HepG2 (cell line): ENCODE results near the gene IFI30. TPM values are rescaled to one million over a fixed set of nuclear protein-coding genes. Genes with fewer than 3 reads are reported as not detected.
A peak's percentile ranks its signal among the peaks of the same experiment; 100 is the strongest.

Experiments
- BATF2 ChIP-seq: sonication (generic); formaldehyde crosslinking; IDR thresholded peaks from 2 replicates; pipeline ENCODE4 v1.8.0; 2022; ENCODE audit warnings: mild to moderate bottlenecking, missing genetic modification reagents, moderate library complexity
- ELF1 ChIP-seq: sonication (generic); formaldehyde crosslinking; IDR thresholded peaks from 2 replicates; pipeline ENCODE4 v1.4.0; 2020; ENCODE audit warnings: missing genetic modification reagents
- ELK4 ChIP-seq: sonication (generic); formaldehyde crosslinking; IDR thresholded peaks from 2 replicates; pipeline ENCODE4 v1.9.0; 2021; ENCODE audit warnings: missing genetic modification reagents, borderline replicate concordance
- KAT7 ChIP-seq: IDR thresholded peaks from 2 replicates; pipeline ENCODE4 v1.6.1; 2018; ENCODE audit warnings: borderline replicate concordance, missing compliant biosample characterization
- MAZ ChIP-seq, 2 experiments: sonication (generic) in 1 of 2; formaldehyde crosslinking in 1 of 2; IDR thresholded peaks; 2 replicates each; pipeline versions ENCODE4 v1.5.0 to v1.6.1; 2012 to 2020; ENCODE audit warnings: low read depth in 2 of 2, mild to moderate bottlenecking in 2 of 2, borderline replicate concordance in 1 of 2, improper control_type of control experiment in 1 of 2, low read length in 1 of 2, missing genetic modification reagents in 1 of 2, moderate library complexity in 1 of 2
- MBD4 ChIP-seq: IDR thresholded peaks from 2 replicates; pipeline ENCODE4 v1.6.1; 2012; ENCODE audit warnings: low read length, inconsistent platforms, borderline replicate concordance
- MXD4 ChIP-seq: IDR thresholded peaks from 2 replicates; pipeline ENCODE4 v1.6.1; 2016; ENCODE audit warnings: mild to moderate bottlenecking, missing biosample characterization, missing genetic modification reagents
- MXI1 ChIP-seq: IDR thresholded peaks from 3 replicates; pipeline ENCODE4 v1.6.1; 2012; ENCODE audit warnings: low read depth, low read length, inconsistent platforms, borderline replicate concordance
- POLR2AphosphoS5 ChIP-seq: IDR thresholded peaks from 2 replicates; pipeline ENCODE4 v1.6.1; 2012; ENCODE audit warnings: low read depth, low read length
- RNF219 ChIP-seq: sonication (generic); formaldehyde crosslinking; IDR thresholded peaks from 2 replicates; pipeline ENCODE4 v1.5.0; 2020; ENCODE audit warnings: mild to moderate bottlenecking, missing genetic modification reagents
- SNRNP70 ChIP-seq: fragments of 200-400 bp; formaldehyde crosslinking; IDR thresholded peaks from 2 replicates; pipeline ENCODE4 v1.6.1; 2017; ENCODE audit warnings: mild to moderate bottlenecking, low read depth, low read length, moderate library complexity
- SYNCRIP ChIP-seq: fragments of 200-400 bp; formaldehyde crosslinking; IDR thresholded peaks from 2 replicates; pipeline ENCODE4 v1.6.1; 2018; ENCODE audit warnings: mild to moderate bottlenecking, low read depth, low read length; ENCODE audit not compliant: insufficient read depth
- ZFAT ChIP-seq: sonication (generic); formaldehyde crosslinking; conservative IDR thresholded peaks from 2 replicates; pipeline ENCODE4 v1.8.1; 2023; ENCODE audit warnings: missing genetic modification reagents, inconsistent platforms
- ZNF24 ChIP-seq: fragments of 450-650 bp; IDR thresholded peaks from 2 replicates; pipeline ENCODE4 v1.6.1; 2017; ENCODE audit warnings: antibody characterized with exemption, mild to moderate bottlenecking
- ZSCAN20 ChIP-seq: sonication (generic); formaldehyde crosslinking; IDR thresholded peaks from 2 replicates; pipeline ENCODE4 v1.4.0; 2020; ENCODE audit warnings: missing genetic modification reagents, mild to moderate bottlenecking, borderline replicate concordance
- polyA plus RNA-seq, 8 experiments: library from polyadenylated mRNA; depleted of rRNA in 3 of 8; stranded (reverse) in 7 of 8; unstranded in 1 of 8; fragments of >200 nt; fragmentation: Illumina TruSeq in 4 of 8; extraction: Trizol in 4 of 8; gene quantifications; 2 replicates each; pipeline versions ENCODE4 v1.2.1 to v1.2.3, GENCODE V29; 2011 to 2016; ENCODE audit warnings: low read depth in 4 of 8, missing spikeins in 1 of 8, mixed read lengths in 1 of 8; ENCODE audit not compliant: insufficient read depth in 1 of 8
- total RNA-seq, 5 experiments: library from RNA; depleted of rRNA; stranded (reverse); fragments of >200 nt; fragmentation: Illumina TruSeq; extraction: Trizol; gene quantifications; 2 replicates each; pipeline ENCODE4 v1.2.3, GENCODE V29; 2016; ENCODE audit warnings: low read depth in 1 of 5
- TF ChIP-seq, protein P1 (sequence below): sonication (generic); formaldehyde crosslinking; IDR thresholded peaks from 2 replicates; pipeline ENCODE4 v1.5.1; 2020; ENCODE audit warnings: mild to moderate bottlenecking, missing genetic modification reagents
- TF ChIP-seq, protein P2 (sequence below): sonication (generic); formaldehyde crosslinking; IDR thresholded peaks from 2 replicates; pipeline ENCODE4 v1.9.0; 2021; ENCODE audit warnings: missing genetic modification reagents, mild to moderate bottlenecking, borderline replicate concordance
- TF ChIP-seq, protein P3 (sequence below): IDR thresholded peaks from 2 replicates; pipeline ENCODE4 v1.6.1; 2012; ENCODE audit warnings: inconsistent platforms

IFI30 gene
- total and polyA plus RNA-seq, 2 of the 13 experiments (the other 11 are each of a cell fraction or from before 2014, with no cell fraction given), result 25.0 to 79.4 TPM

- TF ChIP-seq, protein P1, sequence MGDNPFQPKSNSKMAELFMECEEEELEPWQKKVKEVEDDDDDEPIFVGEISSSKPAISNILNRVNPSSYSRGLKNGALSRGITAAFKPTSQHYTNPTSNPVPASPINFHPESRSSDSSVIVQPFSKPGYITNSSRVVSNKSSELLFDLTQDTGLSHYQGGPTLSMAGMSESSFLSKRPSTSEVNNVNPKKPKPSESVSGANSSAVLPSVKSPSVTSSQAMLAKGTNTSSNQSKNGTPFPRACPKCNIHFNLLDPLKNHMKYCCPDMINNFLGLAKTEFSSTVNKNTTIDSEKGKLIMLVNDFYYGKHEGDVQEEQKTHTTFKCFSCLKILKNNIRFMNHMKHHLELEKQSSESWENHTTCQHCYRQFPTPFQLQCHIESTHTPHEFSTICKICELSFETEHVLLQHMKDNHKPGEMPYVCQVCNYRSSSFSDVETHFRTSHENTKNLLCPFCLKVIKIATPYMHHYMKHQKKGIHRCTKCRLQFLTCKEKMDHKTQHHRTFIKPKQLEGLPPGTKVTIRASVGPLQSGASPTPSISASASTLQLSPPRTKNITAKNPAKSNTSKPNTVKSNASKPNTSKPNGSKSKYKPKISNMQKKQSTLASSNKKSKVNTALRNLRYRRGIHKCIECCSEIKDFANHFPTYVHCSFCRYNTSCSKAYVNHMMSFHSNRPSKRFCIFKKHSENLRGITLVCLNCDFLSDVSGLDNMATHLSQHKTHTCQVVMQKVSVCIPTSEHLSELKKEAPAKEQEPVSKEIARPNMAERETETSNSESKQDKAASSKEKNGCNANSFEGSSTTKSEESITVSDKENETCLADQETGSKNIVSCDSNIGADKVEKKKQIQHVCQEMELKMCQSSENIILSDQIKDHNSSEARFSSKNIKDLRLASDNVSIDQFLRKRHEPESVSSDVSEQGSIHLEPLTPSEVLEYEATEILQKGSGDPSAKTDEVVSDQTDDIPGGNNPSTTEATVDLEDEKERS (CRISPR knock-in tag), result no peak
- TF ChIP-seq, protein P2, sequence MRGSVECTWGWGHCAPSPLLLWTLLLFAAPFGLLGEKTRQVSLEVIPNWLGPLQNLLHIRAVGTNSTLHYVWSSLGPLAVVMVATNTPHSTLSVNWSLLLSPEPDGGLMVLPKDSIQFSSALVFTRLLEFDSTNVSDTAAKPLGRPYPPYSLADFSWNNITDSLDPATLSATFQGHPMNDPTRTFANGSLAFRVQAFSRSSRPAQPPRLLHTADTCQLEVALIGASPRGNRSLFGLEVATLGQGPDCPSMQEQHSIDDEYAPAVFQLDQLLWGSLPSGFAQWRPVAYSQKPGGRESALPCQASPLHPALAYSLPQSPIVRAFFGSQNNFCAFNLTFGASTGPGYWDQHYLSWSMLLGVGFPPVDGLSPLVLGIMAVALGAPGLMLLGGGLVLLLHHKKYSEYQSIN (CRISPR knock-in tag), result no peak
- TF ChIP-seq MAZ (IDR thresholded peaks at IDR 0.05; ENCODE audit: borderline replicate concordance, low read depth, low read length), result 0 out of 2 replicates have a peak, but pooled peaks have one; percentile 49
- TF ChIP-seq MAZ (CRISPR knock-in tag; IDR thresholded peaks at IDR 0.05; ENCODE audit: low read depth), result no peak
- no peak for TF ChIP-seq SNRNP70
- TF ChIP-seq RNF219, result no peak
- TF ChIP-seq MXD4 (CRISPR knock-in tag), result no peak
- no peak for TF ChIP-seq ZSCAN20 (CRISPR knock-in tag)
- TF ChIP-seq POLR2AphosphoS5, result no peak
- TF ChIP-seq ZFAT (CRISPR knock-in tag), result no peak
- no peak for TF ChIP-seq KAT7 (CRISPR knock-in tag)
- TF ChIP-seq BATF2, result no peak
- TF ChIP-seq MBD4, result no peak
- TF ChIP-seq, protein P3, sequence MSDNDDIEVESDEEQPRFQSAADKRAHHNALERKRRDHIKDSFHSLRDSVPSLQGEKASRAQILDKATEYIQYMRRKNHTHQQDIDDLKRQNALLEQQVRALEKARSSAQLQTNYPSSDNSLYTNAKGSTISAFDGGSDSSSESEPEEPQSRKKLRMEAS, result peak; percentile 52
- TF ChIP-seq ZNF24, result no peak
- no peak for TF ChIP-seq ELF1 (CRISPR knock-in tag)
- peak; percentile 63; the same call in 1 of the 3 replicates for TF ChIP-seq MXI1
- no peak for TF ChIP-seq SYNCRIP
- no peak for TF ChIP-seq ELK4 (CRISPR knock-in tag)
Measured at GRCh38 chr19:18160971-18161635, 12.5 kb upstream of the IFI30 start (continued).
